CD4-positive, alpha-beta memory T cell (primary cell): ENCODE measurements around the gene HCRT. TPM values are rescaled to one million over a fixed set of nuclear protein-coding genes. Genes with fewer than 3 reads are reported as not detected.
A peak's percentile ranks its signal among the peaks of the same experiment; 100 is the strongest.
"Not testable (repeated sequence)": the region's sequence is repeated elsewhere in the genome, so short reads cannot be mapped to it uniquely, and the experiment has no call there.

Experiments
- CTCF ChIA-PET: fragments of 350-600 bp; sonication (Branson Sonifier 250); formaldehyde crosslinking; loops from one replicate; lab custom pipeline; 2021; ENCODE audit warnings: inconsistent platforms; ENCODE audit not compliant: partially characterized antibody; lab: Charles Lee
- POLR2A ChIA-PET: fragments of 350-600 bp; sonication (Branson Sonifier 250); formaldehyde crosslinking; loops from one replicate; lab custom pipeline; 2021; ENCODE audit not compliant: partially characterized antibody; lab: Charles Lee
- DNase-seq, 5 donors: peaks; one replicate each; pipeline versions ENCODE4 v3.0.0 to v3.0.0-alpha.2; 2020 to 2022; ENCODE audit warnings: mixed read lengths in 1 of 5
- H3K27ac ChIP-seq: one replicate; pipeline ENCODE4 v1.7.0; 2013; ENCODE audit warnings: low read depth, low read length
- H3K27me3 ChIP-seq: 2 replicates; pipeline ENCODE4 v1.7.0; 2013; ENCODE audit warnings: mild to moderate bottlenecking, low read length, moderate library complexity; ENCODE audit not compliant: insufficient read depth
- H3K36me3 ChIP-seq: 2 replicates; pipeline ENCODE4 v1.7.0; 2013; ENCODE audit warnings: mild to moderate bottlenecking, low read length, moderate library complexity; ENCODE audit not compliant: insufficient read depth
- H3K4me1 ChIP-seq: 2 replicates; pipeline ENCODE4 v1.7.0; 2013; ENCODE audit warnings: mild to moderate bottlenecking, low read length, moderate library complexity; ENCODE audit not compliant: insufficient read depth
- H3K4me3 ChIP-seq, 2 donors: one replicate each; pipeline ENCODE4 v1.7.0; 2013; ENCODE audit warnings: low read length in 2 of 2, mild to moderate bottlenecking in 1 of 2
- H3K9me3 ChIP-seq, 2 donors: one replicate each; pipeline ENCODE4 v1.7.0; 2013; ENCODE audit warnings: low read length in 2 of 2, control low read depth in 1 of 2; ENCODE audit not compliant: control insufficient read depth in 1 of 2
- H3K27ac Mint-ChIP-seq, 7 donors: one replicate each; pipeline ENCODE4 v1.8.0; 2020 to 2021; ENCODE audit warnings: mixed read lengths in 7 of 7, mild to moderate bottlenecking in 6 of 7, inconsistent platforms in 3 of 7, moderate library complexity in 3 of 7
- H3K27me3 Mint-ChIP-seq, 2 donors: one replicate each; pipeline ENCODE4 v1.8.0; 2020 to 2021; ENCODE audit warnings: mixed read lengths in 2 of 2
- H3K36me3 Mint-ChIP-seq, 2 donors: one replicate each; pipeline ENCODE4 v1.8.0; 2020 to 2021; ENCODE audit warnings: mixed read lengths in 2 of 2, inconsistent platforms in 1 of 2, mild to moderate bottlenecking in 1 of 2
- H3K4me1 Mint-ChIP-seq, 4 donors: one replicate each; pipeline ENCODE4 v1.8.0; 2020 to 2021; ENCODE audit warnings: mixed read lengths in 4 of 4, mild to moderate bottlenecking in 1 of 4
- H3K4me3 Mint-ChIP-seq, 8 donors: one replicate each; pipeline ENCODE4 v1.8.0; 2020 to 2021; ENCODE audit warnings: mixed read lengths in 8 of 8, mild to moderate bottlenecking in 7 of 8, moderate library complexity in 6 of 8, inconsistent platforms in 3 of 8
- H3K9me3 Mint-ChIP-seq, 8 donors: one replicate each; pipeline ENCODE4 v1.8.0; 2020 to 2021; ENCODE audit warnings: mixed read lengths in 8 of 8, mild to moderate bottlenecking in 5 of 8, inconsistent platforms in 3 of 8, moderate library complexity in 1 of 8
- intact Hi-C: fragments of 100-400 bp; cut with micrococcal nuclease; formaldehyde crosslinking; loops from one replicate; pipeline ENCODE4 v1.15.1; 2023
- polyA plus RNA-seq, 2 donors: library from polyadenylated mRNA; unstranded; fragments of 300-500 nt; fragmentation: Illumina TruSeq; gene quantifications; one replicate each; pipeline ENCODE4 v1.2.3, GENCODE V29; 2021
- total RNA-seq, 2 experiments: library from RNA; stranded (reverse); gene quantifications; one replicate each; pipeline ENCODE4 v1.2.3, GENCODE V29; 2021

The HCRT gene
- total and polyA plus RNA-seq, 4 experiments from 2014 or later: not detected

DNA sequence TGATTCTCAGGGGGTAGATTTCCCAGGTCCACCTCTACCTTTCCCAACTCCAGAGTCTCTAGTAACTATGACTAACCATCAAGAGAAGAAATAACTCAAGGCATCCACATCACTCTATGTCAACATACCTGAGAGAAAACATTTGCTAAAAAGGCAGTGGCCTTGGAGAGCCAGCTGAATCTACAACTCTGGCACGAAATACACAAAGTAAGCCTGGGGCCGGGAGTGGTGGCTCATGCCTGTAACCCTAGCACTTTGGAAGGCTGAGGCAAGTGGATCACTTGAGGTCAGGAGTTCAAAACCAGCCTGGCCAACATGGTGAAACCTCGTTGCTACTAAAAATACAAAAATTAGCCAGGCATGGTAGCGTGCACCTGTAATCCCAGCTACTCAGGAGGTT lies 42.1 kb downstream of the HCRT start:
- DNase-seq, H3K4me3 ChIP-seq, H3K9me3 ChIP-seq, H3K27ac ChIP-seq, H3K27me3 ChIP-seq, H3K27me3 Mint-ChIP-seq, intact Hi-C loops, H3K4me3 Mint-ChIP-seq, H3K9me3 Mint-ChIP-seq: not testable (repeated sequence)
- H3K27ac Mint-ChIP-seq: peak overlapping the region in 2 of 7 donors; percentile 1 to 68
- ChIA-PET POLR2A (interaction anchor here (1.1 to 1.5 kb wide), 2 partner anchors 11 to 13 kb away, joined by 3 read pairs; no protein-coding TSS in a partner anchor), CTCF (interaction anchor here (1.0 to 1.2 kb wide), 2 partner anchors 9 kb away, joined by 4 read pairs; no protein-coding TSS in a partner anchor)
- peaks cover 15 to 56% of the 10 kb centered on the region in 2 donors for H3K36me3 Mint-ChIP-seq
- peaks cover 18% of the 10 kb centered on the region for H3K4me1 ChIP-seq
- H3K36me3 ChIP-seq: peaks cover 21% of the 10 kb centered on the region
- peaks cover 25 to 67% (median 42%) of the 10 kb centered on the region in 4 donors for H3K4me1 Mint-ChIP-seq

GRCh38 chr17:42142371-42142896 lies 42.8 kb downstream of the HCRT start:
- H3K27ac Mint-ChIP-seq: peak overlapping the region in 2 of 7 donors; percentile 5 to 68
- POLR2A ChIA-PET: no interaction called here
- H3K4me3 Mint-ChIP-seq: peak overlapping the region in 1 of 8 donors; percentile 31

DNA sequence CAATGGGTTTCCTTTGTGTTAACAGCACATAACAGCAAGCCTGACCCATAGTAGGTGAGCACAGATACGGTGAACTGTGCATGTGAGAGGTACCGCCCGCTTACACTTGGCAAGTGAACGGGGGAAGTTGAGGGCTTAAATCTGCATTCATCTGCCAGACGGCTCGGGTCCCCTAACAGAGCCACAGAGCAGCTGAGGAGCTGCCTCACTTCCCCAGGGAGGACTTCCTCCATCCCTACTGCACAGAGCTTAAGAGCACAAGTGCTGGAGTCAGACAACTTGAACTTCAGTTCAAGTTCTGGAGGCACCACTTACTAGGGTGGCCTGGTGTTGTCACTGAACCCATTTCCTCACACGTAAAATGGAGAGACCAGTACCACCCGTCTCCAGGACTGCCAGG lies 43.9 kb downstream of the HCRT start:
- Histone ChIP-seq H3K4me3 (no peak overlapping the region), H3K27me3 (no peaks in the 10 kb centered on the region), H3K27ac (no peak overlapping the region), H3K36me3 (peaks cover 21% of the 10 kb centered on the region), H3K9me3 (no peaks in the 10 kb centered on the region), H3K4me1 (peaks cover 25% of the 10 kb centered on the region)
- H3K36me3 Mint-ChIP-seq: peaks cover 15 to 52% of the 10 kb centered on the region in 2 donors
- no peak overlapping the region for H3K27ac Mint-ChIP-seq
- no peak overlapping the region for H3K4me3 Mint-ChIP-seq
- H3K27me3 Mint-ChIP-seq: no peaks in the 10 kb centered on the region
- POLR2A ChIA-PET: no interaction called here
- H3K4me1 Mint-ChIP-seq: peaks cover 23 to 67% (median 40%) of the 10 kb centered on the region in 4 donors
- intact Hi-C loops: no loop called here
- CTCF ChIA-PET: no interaction called here
- no peak for DNase-seq
- H3K9me3 Mint-ChIP-seq: no peaks in the 10 kb centered on the region

More at GRCh38 chr17:42142371-42142896, 42.8 kb downstream of the HCRT start:
- peaks cover 21% of the 10 kb centered on the region for H3K36me3 ChIP-seq
- H3K9me3 Mint-ChIP-seq: no peaks in the 10 kb centered on the region
- H3K27ac ChIP-seq: no peak overlapping the region
- no peak for DNase-seq
- H3K9me3 ChIP-seq: no peaks in the 10 kb centered on the region
- no peaks in the 10 kb centered on the region for H3K27me3 ChIP-seq
- H3K36me3 Mint-ChIP-seq: peaks cover 15 to 57% of the 10 kb centered on the region in 2 donors
- CTCF ChIA-PET: interaction anchor here (1.2 kb wide), 1 partner anchor 9 kb away, joined by 4 read pairs; no protein-coding TSS in a partner anchor
- no peak overlapping the region for H3K4me3 ChIP-seq
- no peaks in the 10 kb centered on the region for H3K27me3 Mint-ChIP-seq
- H3K4me1 Mint-ChIP-seq: peaks cover 26 to 67% (median 43%) of the 10 kb centered on the region in 4 donors
- intact Hi-C loops: no loop called here
- peaks cover 18% of the 10 kb centered on the region for H3K4me1 ChIP-seq

- H3K9me3 Mint-ChIP-seq, intact Hi-C loops, H3K4me3 Mint-ChIP-seq, H3K9me3 ChIP-seq, H3K27me3 Mint-ChIP-seq, POLR2A ChIA-PET, H3K27me3 ChIP-seq, H3K27ac ChIP-seq, H3K4me3 ChIP-seq, DNase-seq: not testable (repeated sequence)
- Mint-ChIP-seq H3K4me1 (peaks cover 29 to 68% (median 46%) of the 10 kb centered on the region in 4 donors), H3K27ac (peak overlapping the region in 1 of 7 donors; percentile 4), H3K36me3 (peaks cover 15 to 52% of the 10 kb centered on the region in 2 donors)
- Histone ChIP-seq H3K4me1 (peaks cover 32% of the 10 kb centered on the region), H3K36me3 (peaks cover 21% of the 10 kb centered on the region)
- CTCF ChIA-PET: interaction anchor here (1.4 kb wide), 1 partner anchor 115 kb away, joined by 3 read pairs; no protein-coding TSS in a partner anchor
Measured at GRCh38 chr17:42140690-42141089, 44.6 kb downstream of the HCRT start.

DNA sequence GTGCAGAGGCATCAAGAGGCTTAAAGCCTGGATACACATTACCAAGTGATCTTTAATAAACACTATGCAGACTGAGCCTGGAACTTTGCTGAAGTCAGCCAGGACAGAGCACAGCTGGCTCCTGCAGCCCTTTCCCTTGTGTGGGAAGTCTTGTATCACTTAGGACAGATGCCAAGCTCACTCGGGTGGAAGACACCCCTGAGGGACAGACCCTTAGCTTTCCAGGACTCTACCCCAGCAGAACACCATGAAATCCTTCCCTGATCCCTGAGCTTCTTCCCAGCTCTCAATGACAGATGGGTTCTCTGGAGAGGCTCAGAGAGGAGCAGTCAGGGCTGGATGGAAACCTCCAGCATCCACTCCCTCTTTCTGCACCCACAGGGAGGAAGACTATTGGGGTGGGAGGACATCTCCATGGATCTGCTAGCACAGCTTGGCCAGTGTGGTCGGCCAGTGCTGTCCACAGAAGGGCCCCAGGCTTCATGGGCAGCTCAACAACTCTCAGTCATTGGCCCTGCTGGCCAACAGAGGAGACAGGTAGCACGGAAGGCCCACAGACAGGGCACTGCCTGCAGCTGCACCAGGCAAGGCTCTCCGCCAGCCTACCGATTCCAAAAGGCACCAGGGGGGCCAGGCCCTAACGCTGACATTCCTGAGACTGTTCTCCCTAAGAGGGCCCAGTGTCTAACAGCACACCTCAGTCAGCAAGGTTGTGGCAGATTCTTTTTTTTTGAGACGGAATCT lies 46.3 kb downstream of the HCRT start:
- Histone ChIP-seq H3K4me3 (no peak overlapping the region), H3K27me3 (no peaks in the 10 kb centered on the region), H3K27ac (no peak overlapping the region), H3K36me3 (peaks cover 21% of the 10 kb centered on the region), H3K4me1 (peaks cover 47% of the 10 kb centered on the region), H3K9me3 (no peaks in the 10 kb centered on the region)
- Mint-ChIP-seq H3K27ac (peak overlapping the region in 4 of 7 donors; percentile 7 to 61 (median 27)), H3K27me3 (no peaks in the 10 kb centered on the region), H3K4me1 (peaks cover 33 to 81% (median 54%) of the 10 kb centered on the region in 4 donors), H3K9me3 (no peaks in the 10 kb centered on the region), H3K4me3 (no peak overlapping the region), H3K36me3 (peaks cover 15 to 55% of the 10 kb centered on the region in 2 donors)
- intact Hi-C loops: no loop called here
- CTCF ChIA-PET: interaction anchor here (1.4 kb wide), 1 partner anchor 113 kb away, joined by 3 read pairs; no protein-coding TSS in a partner anchor
- DNase-seq: no peak
- POLR2A ChIA-PET: interaction anchor here (1.4 kb wide), 1 partner anchor 14 kb away, joined by 4 read pairs; no protein-coding TSS in a partner anchor

GRCh38 chr17:42136654-42137051 lies 48.6 kb downstream of the HCRT start:
- peaks cover 69% of the 10 kb centered on the region for H3K4me1 ChIP-seq
- H3K27ac Mint-ChIP-seq: peak overlapping the region in 3 of 7 donors; percentile 40 to 67 (median 47)
- H3K4me1 Mint-ChIP-seq: peaks cover 41 to 83% (median 59%) of the 10 kb centered on the region in 4 donors

More at GRCh38 chr17:42136654-42137051, 48.6 kb downstream of the HCRT start:
- Mint-ChIP-seq H3K27me3 (no peaks in the 10 kb centered on the region), H3K4me3 (no peak overlapping the region), H3K9me3 (no peaks in the 10 kb centered on the region), H3K36me3 (peaks cover 3 to 51% of the 10 kb centered on the region in 2 donors)
- H3K4me3 ChIP-seq: no peak overlapping the region
- DNase-seq: no peak
- no peak overlapping the region for H3K27ac ChIP-seq
- intact Hi-C loops: no loop called here
- CTCF ChIA-PET: interaction anchor here (0.9 to 1.9 kb wide), 9 partner anchors 16 to 176 kb away, joined by 3 to 6 read pairs (median 3); partner anchors contain the start of genes GHDC and KAT2A
- POLR2A ChIA-PET: interaction anchor here (1.6 kb wide), 1 partner anchor 18 kb away, joined by 3 read pairs; the partner anchor contains the start of gene RAB5C
- no peaks in the 10 kb centered on the region for H3K9me3 ChIP-seq
- H3K36me3 ChIP-seq: peaks cover 8% of the 10 kb centered on the region
- H3K27me3 ChIP-seq: no peaks in the 10 kb centered on the region
